Measurements from ENCODE around the gene VARS2. TPM values are rescaled to one million over a fixed set of nuclear protein-coding genes. Genes with fewer than 3 reads are reported as not detected.

Gene VARS2
- total and polyA plus RNA-seq, 9 of the 15 experiments (the other 6 are each of a cell fraction or from before 2014, with no cell fraction given) = 1.6 to 53.6 (median 29.9) TPM

DNA sequence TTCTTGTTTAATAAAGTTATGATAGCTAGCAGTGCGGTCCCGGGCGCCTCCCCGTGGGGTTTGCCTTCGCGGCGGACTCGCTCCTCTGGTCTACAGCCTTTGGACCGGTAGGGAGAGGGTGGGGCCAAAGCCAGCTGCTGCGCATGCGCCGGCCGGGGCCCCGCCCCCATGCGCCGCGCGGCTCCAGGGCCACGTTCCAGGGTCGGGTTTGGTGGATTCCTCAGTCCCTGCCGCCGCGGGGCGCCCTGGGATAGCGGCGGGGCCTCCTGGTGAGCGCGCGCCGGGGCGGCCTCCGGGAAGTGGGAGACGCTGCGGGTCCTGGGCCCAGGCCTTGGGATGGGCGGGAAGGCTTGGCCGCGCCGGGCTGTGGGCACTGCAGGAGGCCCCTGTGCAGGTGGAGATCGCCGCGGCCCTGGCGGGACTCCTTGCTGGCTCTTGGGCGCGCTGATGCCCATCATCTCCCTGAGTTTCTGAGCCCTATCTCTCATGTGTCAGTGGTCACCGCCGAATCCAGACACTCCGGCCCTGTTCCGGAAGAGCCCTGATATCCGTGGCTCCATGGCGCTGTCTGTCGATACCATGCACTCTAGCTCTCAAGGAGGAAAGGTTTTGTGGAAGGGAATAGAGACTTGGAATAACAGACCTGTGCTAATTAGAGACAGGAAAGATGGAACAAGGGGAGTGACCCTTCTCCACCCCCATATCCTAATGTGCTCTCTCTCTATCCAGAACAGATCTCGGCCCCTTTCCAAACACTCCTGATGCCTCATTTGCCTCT, at the start of gene VARS2 (continued):
- TF ChIP-seq ETV1 (tag; conservative IDR thresholded peaks at IDR 0.05; ENCODE audit: low read depth) = peak; percentile 73
- no peak for TF ChIP-seq ILK (tag; IDR thresholded peaks at IDR 0.05; ENCODE audit: borderline replicate concordance, low read depth)
- no peak for TF ChIP-seq HMG20A (CRISPR knock-in tag; conservative IDR thresholded peaks at IDR 0.05)
- no peak for TF ChIP-seq BACH1 (tag; IDR thresholded peaks at IDR 0.05)
- no peak for TF ChIP-seq NFYB (IDR thresholded peaks at IDR 0.05; ENCODE audit: extremely low read depth, insufficient read length)
- TF ChIP-seq PTRF (tag; IDR thresholded peaks at IDR 0.05) = no peak
- peak; percentile 94 for TF ChIP-seq RB1 (IDR thresholded peaks at IDR 0.05; ENCODE audit: low read depth)
- TF ChIP-seq RUNX1 (IDR thresholded peaks at IDR 0.05; ENCODE audit: low read depth) = 0 out of 2 replicates have a peak, but pooled peaks have one; percentile 37
- no peak for TF ChIP-seq ESRRB (CRISPR knock-in tag; IDR thresholded peaks at IDR 0.05; ENCODE audit: borderline replicate concordance)
- peak; percentile 55; the same call in 1 of the 2 replicates for TF ChIP-seq PHF21A (IDR thresholded peaks at IDR 0.05; ENCODE audit: borderline replicate concordance, low read depth)
- TF ChIP-seq SIN3A (IDR thresholded peaks at IDR 0.05; ENCODE audit: borderline replicate concordance in 2 of 2, control insufficient read depth in 1 of 2, low read depth in 2 of 2, low read length in 2 of 2) = peak in 1 of 2 experiments; percentile 56; a peak in 1 of 4 replicates
- TF ChIP-seq, protein P1, sequence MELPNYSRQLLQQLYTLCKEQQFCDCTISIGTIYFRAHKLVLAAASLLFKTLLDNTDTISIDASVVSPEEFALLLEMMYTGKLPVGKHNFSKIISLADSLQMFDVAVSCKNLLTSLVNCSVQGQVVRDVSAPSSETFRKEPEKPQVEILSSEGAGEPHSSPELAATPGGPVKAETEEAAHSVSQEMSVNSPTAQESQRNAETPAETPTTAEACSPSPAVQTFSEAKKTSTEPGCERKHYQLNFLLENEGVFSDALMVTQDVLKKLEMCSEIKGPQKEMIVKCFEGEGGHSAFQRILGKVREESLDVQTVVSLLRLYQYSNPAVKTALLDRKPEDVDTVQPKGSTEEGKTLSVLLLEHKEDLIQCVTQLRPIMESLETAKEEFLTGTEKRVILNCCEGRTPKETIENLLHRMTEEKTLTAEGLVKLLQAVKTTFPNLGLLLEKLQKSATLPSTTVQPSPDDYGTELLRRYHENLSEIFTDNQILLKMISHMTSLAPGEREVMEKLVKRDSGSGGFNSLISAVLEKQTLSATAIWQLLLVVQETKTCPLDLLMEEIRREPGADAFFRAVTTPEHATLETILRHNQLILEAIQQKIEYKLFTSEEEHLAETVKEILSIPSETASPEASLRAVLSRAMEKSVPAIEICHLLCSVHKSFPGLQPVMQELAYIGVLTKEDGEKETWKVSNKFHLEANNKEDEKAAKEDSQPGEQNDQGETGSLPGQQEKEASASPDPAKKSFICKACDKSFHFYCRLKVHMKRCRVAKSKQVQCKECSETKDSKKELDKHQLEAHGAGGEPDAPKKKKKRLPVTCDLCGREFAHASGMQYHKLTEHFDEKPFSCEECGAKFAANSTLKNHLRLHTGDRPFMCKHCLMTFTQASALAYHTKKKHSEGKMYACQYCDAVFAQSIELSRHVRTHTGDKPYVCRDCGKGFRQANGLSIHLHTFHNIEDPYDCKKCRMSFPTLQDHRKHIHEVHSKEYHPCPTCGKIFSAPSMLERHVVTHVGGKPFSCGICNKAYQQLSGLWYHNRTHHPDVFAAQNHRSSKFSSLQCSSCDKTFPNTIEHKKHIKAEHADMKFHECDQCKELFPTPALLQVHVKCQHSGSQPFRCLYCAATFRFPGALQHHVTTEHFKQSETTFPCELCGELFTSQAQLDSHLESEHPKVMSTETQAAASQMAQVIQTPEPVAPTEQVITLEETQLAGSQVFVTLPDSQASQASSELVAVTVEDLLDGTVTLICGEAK (IDR thresholded peaks at IDR 0.05) = peak; percentile 79
- TF ChIP-seq, protein P1 (CRISPR knock-in tag; IDR thresholded peaks at IDR 0.05) = peak; percentile 54; the same call in 1 of the 2 replicates
- peak; percentile 51; the same call in 1 of the 2 replicates for TF ChIP-seq NCOA1 (IDR thresholded peaks at IDR 0.05; ENCODE audit: low read depth)
- no peak for TF ChIP-seq RFX7 (CRISPR knock-in tag; IDR thresholded peaks at IDR 0.05)
- TF ChIP-seq SRSF3 (IDR thresholded peaks at IDR 0.05; ENCODE audit: insufficient read depth, low read length) = no peak
- TF ChIP-seq NCOA4 (IDR thresholded peaks at IDR 0.05; ENCODE audit: partially characterized antibody) = no peak
- TF ChIP-seq ARNT (IDR thresholded peaks at IDR 0.05) = peak in 1 of 2 experiments; percentile 82; a peak in 1 of 4 replicates
- TF ChIP-seq MXI1 (IDR thresholded peaks at IDR 0.05; ENCODE audit: low read depth, low read length) = peak; percentile 26; the same call in 1 of the 2 replicates
- no peak for TF ChIP-seq SMAD1 (IDR thresholded peaks at IDR 0.05; ENCODE audit: low read depth, low read length, partially characterized antibody)

All from K562 (cell line).